Bronchial epithelial cell (primary cell): Measurements from ENCODE around the gene SMIM43. TPM values are rescaled to one million over a fixed set of nuclear protein-coding genes. Genes with fewer than 3 reads are reported as not detected.
A peak's percentile ranks its signal among the peaks of the same experiment; 100 is the strongest.

Source experiments
- DNase-seq: peaks from one replicate; pipeline ENCODE4 v3.0.0-alpha.2; 2010; ENCODE audit warnings: low read depth
- FAIRE-seq: peaks from 2 replicates; lab custom pipeline; 2011; peaks lifted over from hg19 to GRCh38; lab: Jason Lieb, UNC
- H3K27me3 ChIP-seq: 2 replicates; pipeline ENCODE4 v1.5.1; 2011; ENCODE audit warnings: low read length; ENCODE audit not compliant: control insufficient read depth, insufficient read depth
- H3K36me3 ChIP-seq: 2 replicates; pipeline ENCODE4 v1.5.1; 2011; ENCODE audit warnings: low read length; ENCODE audit not compliant: control insufficient read depth, insufficient read depth
- H3K4me3 ChIP-seq: 2 replicates; pipeline ENCODE4 v1.5.1; 2011; ENCODE audit warnings: mild to moderate bottlenecking, low read depth, low read length, control low read depth
- CTCF ChIP-seq: IDR thresholded peaks from 2 replicates; pipeline ENCODE4 v1.5.1; 2011; ENCODE audit warnings: mild to moderate bottlenecking, moderate library complexity, low read length, control low read depth, inconsistent platforms; ENCODE audit not compliant: insufficient read depth, severe bottlenecking
- total RNA-seq: library from RNA; depleted of rRNA; stranded (reverse); fragments of >200 nt; gene quantifications from 2 replicates; pipeline ENCODE4 v1.2.1, GENCODE V29; 2014

The SMIM43 gene
- total RNA-seq, 1 donor from 2014 or later, result under 0.01 TPM

GRCh38 chr4:121769341-121769740 is 4.4 kb upstream of the SMIM43 start:
- no peak overlapping the region for H3K4me3 ChIP-seq
- DNase-seq, result peak; percentile 46
- no peaks in the 10 kb centered on the region for H3K27me3 ChIP-seq
- no peak for FAIRE-seq
- no peaks in the 10 kb centered on the region for H3K36me3 ChIP-seq
- TF ChIP-seq CTCF, result no peak

GRCh38 chr4:121767166-121767565 is 2.2 kb upstream of the SMIM43 start:
- no peak for TF ChIP-seq CTCF
- H3K27me3 ChIP-seq, result no peaks in the 10 kb centered on the region
- no peak for DNase-seq
- FAIRE-seq, result no peak
- no peaks in the 10 kb centered on the region for H3K36me3 ChIP-seq
- no peak overlapping the region for H3K4me3 ChIP-seq

- H3K36me3 ChIP-seq, result no peaks in the 10 kb centered on the region
- TF ChIP-seq CTCF, result no peak
- FAIRE-seq (no peak), DNase-seq (no peak)
- H3K27me3 ChIP-seq, result no peaks in the 10 kb centered on the region
- no peak overlapping the region for H3K4me3 ChIP-seq
Measured at GRCh38 chr4:121765971-121766538, 1.1 kb upstream of the SMIM43 start.

- Histone ChIP-seq H3K4me3 (peak overlapping the region; percentile 36), H3K36me3 (no peaks in the 10 kb centered on the region), H3K27me3 (no peaks in the 10 kb centered on the region)
- DNase-seq (no peak), FAIRE-seq (no peak)
- TF ChIP-seq CTCF, result no peak
Measured at GRCh38 chr4:121765368-121765705, 373 bp upstream of the SMIM43 start.

GRCh38 chr4:121764303-121764701 is 662 bp downstream of the SMIM43 start:
- peak overlapping the region; percentile 36 for H3K4me3 ChIP-seq
- FAIRE-seq, result no peak

More at GRCh38 chr4:121764303-121764701, 662 bp downstream of the SMIM43 start:
- no peaks in the 10 kb centered on the region for H3K27me3 ChIP-seq
- TF ChIP-seq CTCF, result no peak
- no peak for DNase-seq
- no peaks in the 10 kb centered on the region for H3K36me3 ChIP-seq
